ENCODE results near the gene C1orf35.

C1orf35 gene

GRCh38 chr1:228102791-228103620 is at the start of gene C1orf35:
Gene C1orf35 (minus strand): TSS chr1:228103325. CDS start chr1:228103227, 98 bp downstream.
- peak; percentile 96 for DNase-seq

DNA sequence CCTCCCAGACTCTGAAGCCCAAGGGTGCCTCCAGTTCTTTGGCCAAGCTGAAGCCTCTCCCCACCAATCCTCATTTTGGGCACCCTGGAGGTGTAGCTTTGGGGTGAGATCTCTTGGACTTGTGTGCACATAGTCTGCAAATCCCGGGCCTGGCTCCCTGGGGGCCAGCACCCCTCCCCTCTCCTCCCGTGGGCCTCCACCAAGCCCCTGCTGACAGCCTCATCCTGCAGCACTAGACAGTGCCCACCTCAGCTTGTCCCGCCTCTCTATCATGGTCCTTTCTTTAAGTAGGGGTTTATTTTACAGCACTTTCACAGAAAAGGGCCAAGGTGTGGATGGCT is 49.8 kb upstream of the C1orf35 start:
- no peak for DNase-seq

DNA sequence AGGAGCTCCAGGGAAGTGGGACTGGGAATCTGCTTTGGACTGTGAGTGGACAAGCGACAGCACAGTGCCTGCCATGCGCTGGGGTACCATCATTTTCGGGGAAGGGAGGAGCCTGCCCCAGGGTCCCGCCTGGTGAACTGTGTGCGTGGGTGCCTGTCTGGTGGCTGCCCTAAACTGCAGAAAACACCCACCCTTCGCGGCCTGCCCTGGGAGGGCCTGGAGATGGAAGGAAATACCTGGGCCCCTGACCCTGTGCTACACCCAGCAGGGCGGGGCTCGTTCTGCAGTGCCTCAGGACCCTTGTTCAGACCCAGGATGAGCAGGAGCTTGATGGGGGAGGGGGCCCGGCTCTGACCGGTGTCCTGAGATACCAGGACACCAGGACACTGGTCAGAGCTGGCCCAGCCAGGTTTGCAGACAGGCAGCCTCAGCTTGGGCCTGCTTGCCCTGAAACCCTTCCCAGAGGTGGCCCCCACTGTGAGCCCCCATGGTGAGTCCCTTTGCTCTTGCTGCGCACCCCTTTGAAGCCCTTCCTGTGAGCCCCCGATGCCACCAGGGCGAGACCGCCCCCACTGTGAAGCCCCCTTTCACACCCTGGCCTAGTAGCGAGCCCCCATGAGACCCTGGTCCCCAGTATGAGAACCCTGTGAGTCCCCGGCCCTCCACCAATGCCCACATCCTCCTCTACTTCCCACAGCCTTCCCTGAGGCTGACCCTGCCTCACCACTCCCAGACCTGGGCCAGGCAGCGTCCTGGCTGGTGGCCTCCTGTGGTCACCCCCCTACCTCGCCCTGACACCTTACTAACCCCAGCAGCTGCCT is 49.2 kb upstream of the C1orf35 start:
- DNase-seq = no peak

DNA sequence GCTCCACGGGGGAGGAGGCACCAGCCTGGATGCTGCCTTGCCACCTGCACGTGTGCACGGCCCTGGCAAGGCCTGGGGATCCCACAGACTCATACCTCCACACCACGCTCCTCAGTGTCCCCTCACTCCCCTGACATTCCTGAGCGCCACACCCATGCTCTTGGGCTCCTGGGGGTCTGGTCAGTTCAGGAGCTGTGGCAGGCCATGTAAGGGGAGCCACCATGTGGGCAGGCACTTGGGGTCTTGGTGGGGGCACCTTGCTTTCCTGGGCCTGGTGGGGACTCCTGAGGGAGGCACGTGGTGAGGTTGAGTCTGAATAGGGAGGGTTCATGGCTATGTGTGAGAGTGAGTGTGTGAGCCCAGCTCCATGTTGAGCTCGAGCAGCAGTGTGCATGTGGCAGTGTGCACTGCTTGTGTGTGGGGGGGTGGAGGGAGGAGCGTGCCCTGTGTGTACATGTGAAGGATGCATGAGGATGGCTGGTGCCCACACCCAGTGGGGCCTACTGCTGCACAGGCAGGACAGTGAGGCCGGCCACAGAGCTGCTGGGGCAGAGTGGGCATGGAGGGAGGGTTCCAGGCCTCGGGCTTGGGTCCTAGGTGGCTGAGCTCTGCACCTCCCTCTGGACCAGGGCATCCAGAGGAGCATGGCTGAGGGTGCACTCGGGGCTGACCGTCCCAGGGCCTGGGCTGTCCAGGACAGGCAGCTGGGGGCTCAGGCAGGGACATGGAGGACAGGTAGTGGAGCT is 48.2 kb upstream of the C1orf35 start:
- no peak for DNase-seq

DNA sequence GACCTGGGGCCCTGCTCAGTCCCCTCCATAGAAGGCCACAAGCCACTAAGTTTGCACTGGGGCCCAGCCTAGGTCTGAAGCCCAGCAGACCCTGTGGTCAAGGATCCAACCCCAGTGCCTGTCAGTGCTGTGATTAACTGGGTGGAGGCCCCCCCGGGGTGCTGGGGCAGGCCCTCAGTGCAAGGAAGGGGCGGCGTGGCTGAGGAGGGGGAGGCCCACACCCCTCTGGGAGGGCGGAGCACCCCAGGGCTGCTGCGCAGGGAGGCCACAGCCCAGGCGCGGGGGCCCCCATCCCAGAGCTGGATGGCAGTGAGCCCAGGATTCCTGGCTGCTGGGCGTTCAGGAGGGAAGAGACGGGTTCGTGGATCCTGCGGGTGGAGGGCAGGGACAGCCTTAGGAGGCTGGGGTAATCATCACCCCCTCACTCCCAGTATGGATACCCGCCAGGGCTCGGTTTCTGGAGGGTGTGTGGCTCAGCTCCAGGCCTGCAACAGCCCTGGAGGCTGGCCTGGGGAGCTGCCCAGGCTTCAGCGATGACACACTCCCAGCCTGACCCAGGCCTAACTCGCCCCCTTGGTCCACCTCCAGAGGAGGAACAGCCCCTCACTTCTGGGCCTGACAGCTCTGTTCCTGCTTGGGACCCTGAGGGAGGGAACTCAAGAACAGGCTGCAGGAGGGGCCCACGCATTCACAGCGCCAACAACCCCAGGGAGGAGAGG is 47.5 kb upstream of the C1orf35 start:
- no peak for DNase-seq

- DNase-seq = no peak
These were observed 47.0 kb upstream of the C1orf35 start for GRCh38 chr1:228150120-228150460.

DNA sequence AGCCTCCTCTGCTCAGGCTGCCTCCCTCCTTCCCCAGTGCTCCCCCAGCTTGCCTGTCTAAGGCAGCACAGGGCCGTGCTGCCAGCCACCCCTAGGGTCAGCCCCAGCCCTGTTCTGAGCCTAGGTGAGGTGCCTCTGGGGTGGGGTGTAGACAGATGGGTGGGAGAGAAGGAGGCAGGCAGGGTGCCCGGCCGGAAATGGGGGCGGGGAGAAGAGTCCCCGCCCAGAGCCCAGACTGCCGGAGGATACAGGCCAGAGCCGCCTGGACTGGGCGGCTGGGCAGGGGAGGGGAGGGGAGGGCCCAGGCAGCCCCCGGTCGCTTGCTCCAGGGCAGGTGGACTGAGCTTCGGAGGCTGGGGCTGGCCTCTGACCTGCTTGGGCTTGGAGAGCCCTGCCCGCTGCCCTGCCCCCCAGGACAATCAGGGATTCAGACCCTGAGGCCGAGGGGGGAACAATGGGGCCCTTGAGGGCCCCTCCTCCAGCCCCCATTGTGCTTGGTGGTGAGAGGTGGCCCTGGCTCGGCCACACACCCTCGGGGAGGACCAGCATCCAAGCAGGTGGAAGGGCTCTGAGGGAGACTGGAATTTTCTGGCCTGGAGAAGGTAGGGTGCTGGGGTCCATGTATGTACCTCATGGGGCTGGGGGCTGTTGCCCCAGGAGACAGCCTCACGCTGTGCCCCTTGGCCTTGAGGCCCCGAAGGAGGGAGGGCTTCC is 46.4 kb upstream of the C1orf35 start, which contains the start of gene GJC2:
TSS of gene GJC2 (plus strand) at position 525 of the 714 bp plus-strand sequence. CDS start 7,829 bp downstream, outside the sequence.
- DNase-seq = no peak

GRCh38 chr1:228148935-228149405 is 45.8 kb upstream of the C1orf35 start:
- no peak for DNase-seq

GRCh38 chr1:228148196-228148861 is 45.2 kb upstream of the C1orf35 start:
- no peak for DNase-seq

- no peak for DNase-seq
These were observed 44.6 kb upstream of the C1orf35 start for GRCh38 chr1:228147768-228148167.

DNA sequence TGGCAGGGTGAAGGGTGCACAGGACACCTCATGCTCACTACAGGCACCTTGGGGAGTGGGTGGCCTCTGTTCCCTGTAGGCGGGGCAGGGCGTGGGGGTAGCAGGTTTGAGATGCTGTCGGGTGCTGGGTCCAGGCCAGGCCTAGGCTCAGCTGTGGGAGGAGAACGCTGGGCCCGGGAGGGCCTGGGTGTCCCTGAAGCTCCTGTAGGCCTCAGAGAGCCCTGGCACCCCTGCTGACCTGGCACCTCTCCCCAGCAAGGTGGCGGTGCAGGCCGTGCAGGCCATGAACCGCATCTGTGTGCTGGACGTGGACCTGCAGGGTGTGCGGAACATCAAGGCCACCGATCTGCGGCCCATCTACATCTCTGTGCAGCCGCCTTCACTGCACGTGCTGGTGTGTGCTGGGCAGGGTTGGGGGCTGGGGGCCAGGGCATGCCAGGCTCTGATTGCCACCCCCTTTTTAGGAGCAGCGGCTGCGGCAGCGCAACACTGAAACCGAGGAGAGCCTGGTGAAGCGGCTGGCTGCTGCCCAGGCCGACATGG is 44.1 kb upstream of the C1orf35 start:
- DNase-seq = no peak

DNA sequence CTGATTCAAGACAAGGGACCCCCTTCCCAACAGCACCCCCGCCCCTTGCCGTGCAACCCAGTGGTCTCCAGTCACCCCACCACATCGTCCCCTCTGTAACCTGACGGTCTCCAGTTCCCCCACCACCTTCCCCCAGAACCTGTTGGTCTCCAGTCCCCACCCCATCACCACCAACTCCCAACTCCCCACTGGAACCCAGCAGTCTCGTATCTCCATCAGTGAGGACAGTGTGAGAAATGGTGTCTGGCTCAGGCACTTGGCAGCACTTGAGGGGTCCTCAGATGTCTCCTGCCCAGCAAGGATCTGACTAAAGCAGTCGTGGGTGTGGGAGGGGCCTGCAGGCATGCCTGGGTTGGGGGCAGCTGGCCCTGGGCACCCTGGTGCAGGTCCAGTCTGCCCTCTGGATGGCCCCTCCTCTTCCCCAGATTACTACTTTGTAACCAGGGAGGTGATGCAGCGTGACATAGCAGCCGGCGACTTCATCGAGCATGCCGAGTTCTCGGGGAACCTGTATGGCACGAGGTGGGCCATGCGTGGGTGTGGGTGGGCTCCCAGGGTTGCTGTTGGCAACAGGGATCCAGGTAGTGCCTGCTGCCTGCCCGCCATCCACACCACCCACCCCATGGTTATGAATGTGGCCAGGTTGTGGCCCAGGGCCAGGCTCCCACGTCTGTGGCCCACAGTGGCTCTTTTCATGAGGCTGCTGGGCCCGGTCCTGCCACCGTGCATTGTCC is 43.5 kb upstream of the C1orf35 start:
- DNase-seq = no peak

DNA sequence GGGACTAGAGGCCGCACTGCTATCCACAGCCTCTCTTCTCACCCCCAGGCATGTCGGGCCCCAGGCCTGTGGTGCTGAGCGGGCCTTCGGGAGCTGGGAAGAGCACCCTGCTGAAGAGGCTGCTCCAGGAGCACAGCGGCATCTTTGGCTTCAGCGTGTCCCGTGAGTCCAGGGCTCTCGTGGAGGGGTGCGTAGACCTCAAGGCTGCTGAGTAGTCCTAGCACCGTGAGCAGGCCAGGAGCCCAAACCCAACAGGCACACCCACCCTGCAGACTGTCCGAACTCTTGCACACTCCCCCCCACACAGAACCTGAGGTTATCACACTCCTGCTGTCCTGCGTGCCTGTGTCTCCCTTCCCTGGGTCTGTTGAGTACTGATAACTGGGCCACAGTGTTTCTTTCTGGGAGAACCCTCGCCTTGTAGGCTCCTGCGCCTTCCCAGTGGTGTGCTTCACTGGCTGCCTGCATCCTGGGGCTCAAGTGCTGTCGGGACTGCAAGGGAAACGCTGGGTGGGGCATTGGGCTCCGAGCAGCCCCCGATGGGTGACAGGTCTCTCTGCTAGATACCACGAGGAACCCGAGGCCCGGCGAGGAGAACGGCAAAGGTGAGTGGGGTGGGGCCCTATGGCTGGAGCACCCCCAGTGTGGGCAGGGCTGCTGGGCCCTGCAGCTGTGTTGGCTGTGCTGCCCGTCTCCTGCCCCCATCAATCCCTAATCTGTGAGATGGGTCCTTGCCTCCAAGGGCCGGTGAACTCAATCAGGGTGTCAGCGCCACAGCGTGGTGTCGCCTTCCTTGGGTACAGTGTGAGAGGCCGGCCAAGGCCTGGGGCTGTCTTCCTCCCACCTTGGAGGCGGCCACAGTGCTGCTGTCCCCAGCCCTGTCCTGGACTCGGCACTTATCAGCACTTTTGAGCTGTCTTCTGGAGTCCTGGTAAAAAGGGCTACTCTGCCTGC is 42.6 kb upstream of the C1orf35 start:
- DNase-seq = no peak

GRCh38 chr1:228144993-228145343 is 41.8 kb upstream of the C1orf35 start:
- no peak for DNase-seq

DNA sequence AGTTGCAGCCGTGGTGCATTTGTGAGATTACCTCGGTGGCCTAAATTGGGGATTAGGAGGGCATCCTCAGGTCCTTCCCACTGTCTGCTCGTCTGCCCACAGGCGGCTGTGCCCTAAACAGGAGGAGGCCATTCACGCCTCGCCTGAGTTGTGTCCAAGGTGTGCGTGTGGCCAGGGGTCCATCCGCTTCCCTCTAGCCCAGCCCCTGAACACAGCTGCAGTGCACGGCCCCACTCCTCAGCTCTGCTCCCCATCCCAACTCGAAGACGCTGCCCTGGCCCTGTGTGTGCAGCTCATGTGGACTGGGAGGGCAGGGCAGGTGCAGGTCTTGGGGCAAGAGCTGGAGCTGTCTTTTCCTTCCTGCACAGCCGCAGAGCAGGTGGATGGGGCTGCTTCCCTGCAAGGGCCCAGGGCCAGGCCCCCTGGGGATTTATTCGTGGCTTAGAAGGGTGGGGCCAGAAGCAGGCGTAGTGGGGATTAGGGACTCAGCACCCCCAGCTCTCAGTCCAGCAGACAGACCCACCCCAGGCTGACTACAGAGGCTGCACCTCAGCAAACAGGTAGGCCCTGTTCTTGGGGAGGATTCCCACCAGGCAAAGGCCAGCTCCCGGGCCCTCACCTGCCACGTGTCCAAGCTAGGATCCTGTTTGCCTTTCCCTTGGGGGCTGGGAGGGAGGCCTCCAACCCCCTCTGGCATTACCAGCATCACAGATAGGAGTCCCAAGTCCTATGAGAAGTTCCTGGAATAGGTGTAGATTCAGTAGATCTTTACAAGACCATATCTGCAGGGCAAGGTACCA is 41.3 kb upstream of the C1orf35 start:
- DNase-seq = no peak

- DNase-seq = no peak
These were observed 40.5 kb upstream of the C1orf35 start for GRCh38 chr1:228143480-228144192.

DNA sequence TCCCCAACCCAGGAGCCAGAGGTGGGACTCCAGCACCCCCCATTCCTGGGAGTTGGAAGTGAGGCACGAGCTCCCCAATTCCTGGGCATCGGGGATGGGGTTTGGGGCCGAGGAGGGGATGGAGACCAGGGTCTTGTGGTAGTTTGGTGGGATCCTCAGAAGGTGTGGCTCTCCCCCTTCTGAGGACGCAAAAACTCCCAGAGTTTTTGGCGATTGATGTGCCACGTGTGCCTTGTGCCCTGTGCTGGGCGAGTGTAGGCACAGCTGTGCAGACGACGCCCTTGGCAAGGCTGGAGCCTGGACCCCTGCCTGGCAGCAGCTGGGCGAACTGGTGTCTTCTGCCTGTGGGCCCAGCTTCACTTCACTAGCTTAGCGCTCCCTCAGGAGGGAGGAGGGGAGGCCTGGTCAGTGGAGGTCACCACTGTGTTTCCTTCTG is 39.6 kb upstream of the C1orf35 start:
- no peak for DNase-seq

All from NCI-H1092 (cell line).